Tibial nerve (tissue), 4 donors: Measurements from ENCODE around the gene STXBP2. TPM values are rescaled to one million over a fixed set of nuclear protein-coding genes. Genes with fewer than 3 reads are reported as not detected.

Experiments
- DNase-seq, 2 donors: peaks; one replicate each; pipeline ENCODE4 v3.0.0-alpha.2; 2019; ENCODE audit warnings: low spot score in 2 of 2
- H3K27ac ChIP-seq, 4 donors: fragments of 200-600 bp; sonication (generic) in 3 of 4; one replicate each; pipeline ENCODE4 v1.5.1; 2017 to 2019; ENCODE audit warnings: mild to moderate bottlenecking in 1 of 4
- H3K27me3 ChIP-seq, 2 donors: fragments of 200-600 bp; sonication (generic) in 1 of 2; one replicate each; pipeline versions ENCODE4 v1.5.1 to v1.6.0; 2017 to 2019
- H3K36me3 ChIP-seq, 3 donors: fragments of 200-600 bp; sonication (generic); one replicate each; pipeline ENCODE4 v1.5.1; 2018 to 2019
- H3K4me1 ChIP-seq, 4 donors: fragments of 200-600 bp; sonication (generic) in 3 of 4; one replicate each; pipeline ENCODE4 v1.5.1; 2017 to 2019
- H3K4me3 ChIP-seq, 4 donors: fragments of 200-600 bp; sonication (generic) in 3 of 4; one replicate each; pipeline ENCODE4 v1.5.1; 2017 to 2019; ENCODE audit warnings: mild to moderate bottlenecking in 1 of 4, moderate library complexity in 1 of 4
- H3K9me3 ChIP-seq, 4 donors: fragments of 200-600 bp; sonication (generic) in 3 of 4; one replicate each; pipeline ENCODE4 v1.5.1; 2017 to 2019
- EP300 ChIP-seq, 2 donors: sonication (generic); formaldehyde crosslinking; IDR thresholded peaks; one replicate each; pipeline ENCODE4 v1.6.1; 2017; ENCODE audit warnings: antibody characterized with exemption in 2 of 2, mild to moderate bottlenecking in 1 of 2
- POLR2A ChIP-seq, 2 donors: fragments of 450-650 bp; IDR thresholded peaks; one replicate each; pipeline ENCODE4 v1.6.1; 2017; ENCODE audit warnings: antibody characterized with exemption in 2 of 2, mild to moderate bottlenecking in 2 of 2, moderate library complexity in 2 of 2
- WGBS, 2 donors: methylation state at CpG; one replicate each; pipeline ENCODE4 v1.1.5; 2018; 5-methylcytosine and 5-hydroxymethylcytosine counted together
- total RNA-seq, 4 donors: library from RNA; depleted of rRNA; stranded (reverse); fragments of >200 nt; gene quantifications; one replicate each; pipeline ENCODE4 v1.1.0, GENCODE V29; 2016
- TF ChIP-seq, protein P1 (sequence below), 5 experiments: fragments of 200-600 bp in 3 of 5; fragments of 450-650 bp in 2 of 5; sonication (generic) in 3 of 5; IDR thresholded peaks; one replicate each; pipeline ENCODE4 v1.5.1; 2016 to 2019; ENCODE audit warnings: antibody characterized with exemption in 5 of 5, mild to moderate bottlenecking in 3 of 5, moderate library complexity in 2 of 5

The STXBP2 gene
- total RNA-seq, 4 donors from 2014 or later = 8.7 to 24.0 (median 13.0) TPM

DNA sequence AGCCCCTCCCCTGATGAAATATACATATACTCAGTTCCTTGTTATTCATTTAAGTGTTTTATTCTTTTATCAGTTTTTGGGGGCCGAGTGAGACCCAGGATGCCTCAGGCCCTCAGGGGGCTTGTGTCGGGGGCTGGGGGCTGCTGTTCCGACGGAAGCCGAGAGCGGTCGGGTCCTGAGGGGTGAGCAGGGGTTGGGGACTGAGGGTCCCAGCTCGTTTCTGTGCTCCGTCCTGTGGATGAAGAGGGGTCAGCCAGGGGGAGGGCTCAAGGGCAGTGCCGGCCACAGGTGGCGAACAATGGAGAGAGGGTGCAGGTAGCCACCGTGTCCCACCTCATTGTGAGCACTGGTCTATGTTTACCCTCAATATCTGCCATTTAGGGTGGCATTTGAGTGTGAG lies 5.3 kb upstream of the STXBP2 start:
- no peak for DNase-seq
- 85 to 88% methylated on average over 12 of the region's 12 CpGs for WGBS, 2 donors
- TF ChIP-seq EP300 (IDR thresholded peaks at IDR 0.05) (no peak), POLR2A (IDR thresholded peaks at IDR 0.05) (no peak)
- TF ChIP-seq, protein P1, sequence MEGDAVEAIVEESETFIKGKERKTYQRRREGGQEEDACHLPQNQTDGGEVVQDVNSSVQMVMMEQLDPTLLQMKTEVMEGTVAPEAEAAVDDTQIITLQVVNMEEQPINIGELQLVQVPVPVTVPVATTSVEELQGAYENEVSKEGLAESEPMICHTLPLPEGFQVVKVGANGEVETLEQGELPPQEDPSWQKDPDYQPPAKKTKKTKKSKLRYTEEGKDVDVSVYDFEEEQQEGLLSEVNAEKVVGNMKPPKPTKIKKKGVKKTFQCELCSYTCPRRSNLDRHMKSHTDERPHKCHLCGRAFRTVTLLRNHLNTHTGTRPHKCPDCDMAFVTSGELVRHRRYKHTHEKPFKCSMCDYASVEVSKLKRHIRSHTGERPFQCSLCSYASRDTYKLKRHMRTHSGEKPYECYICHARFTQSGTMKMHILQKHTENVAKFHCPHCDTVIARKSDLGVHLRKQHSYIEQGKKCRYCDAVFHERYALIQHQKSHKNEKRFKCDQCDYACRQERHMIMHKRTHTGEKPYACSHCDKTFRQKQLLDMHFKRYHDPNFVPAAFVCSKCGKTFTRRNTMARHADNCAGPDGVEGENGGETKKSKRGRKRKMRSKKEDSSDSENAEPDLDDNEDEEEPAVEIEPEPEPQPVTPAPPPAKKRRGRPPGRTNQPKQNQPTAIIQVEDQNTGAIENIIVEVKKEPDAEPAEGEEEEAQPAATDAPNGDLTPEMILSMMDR (IDR thresholded peaks at IDR 0.05) = no peak

GRCh38 chr19:7632340-7633203 lies 4.3 kb upstream of the STXBP2 start:
- Histone ChIP-seq H3K9me3 (no peaks in the 10 kb centered on the region), H3K36me3 (peaks cover 0 to 15% (median 0%) of the 10 kb centered on the region in 3 donors), H3K4me3 (no peak overlapping the region), H3K27ac (no peak overlapping the region), H3K27me3 (peaks cover 0 to 13% of the 10 kb centered on the region in 2 donors), H3K4me1 (peaks cover 4 to 39% (median 25%) of the 10 kb centered on the region in 4 donors)
- no peak for TF ChIP-seq EP300 (IDR thresholded peaks at IDR 0.05)
- TF ChIP-seq POLR2A (IDR thresholded peaks at IDR 0.05) = no peak
- TF ChIP-seq, protein P1 (IDR thresholded peaks at IDR 0.05) = no peak
- WGBS, 2 donors = 87 to 90% methylated on average over 35 to 39 of the region's 40 CpGs
- DNase-seq = no peak

More for the DNA sequence above, 5.3 kb upstream of the STXBP2 start:
- Histone ChIP-seq H3K27me3 (peaks cover 0 to 3% of the 10 kb centered on the region in 2 donors), H3K4me1 (peaks cover 4 to 40% (median 25%) of the 10 kb centered on the region in 4 donors), H3K27ac (no peak overlapping the region), H3K9me3 (no peaks in the 10 kb centered on the region), H3K36me3 (peaks cover 0 to 23% (median 0%) of the 10 kb centered on the region in 3 donors), H3K4me3 (no peak overlapping the region)

DNA sequence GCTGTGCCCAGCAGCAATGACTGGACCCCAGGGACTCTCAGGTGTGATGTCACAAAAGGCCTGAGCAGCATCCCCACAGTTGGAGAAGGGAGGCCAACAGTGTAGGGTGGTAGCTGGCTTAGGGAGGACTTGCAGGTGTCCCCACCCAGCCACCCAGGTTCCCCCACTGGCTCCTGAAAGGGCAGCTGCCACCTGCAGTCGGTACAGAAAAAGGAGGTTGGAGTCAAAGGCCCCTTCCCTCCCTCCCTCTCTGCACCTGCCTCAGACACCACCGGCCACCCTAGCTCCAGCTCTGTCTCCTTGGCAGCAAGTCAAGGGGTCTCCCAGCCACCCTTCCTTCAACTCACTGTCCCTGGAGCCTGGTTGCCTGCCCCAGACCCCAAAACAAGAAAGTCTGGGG lies 3.2 kb upstream of the STXBP2 start, which contains the start of gene PCP2:
TSS of gene PCP2 (minus strand) at position 22 of the 400 bp plus-strand sequence. CDS start 262 bp downstream, outside the sequence.
- Histone ChIP-seq H3K27me3 (peaks cover 0 to 25% of the 10 kb centered on the region in 2 donors), H3K9me3 (no peaks in the 10 kb centered on the region), H3K36me3 (peaks cover 0 to 15% (median 0%) of the 10 kb centered on the region in 3 donors), H3K4me3 (no peak within 1 kb of the TSS), H3K27ac (no peak within 1 kb of the TSS), H3K4me1 (peaks cover 4 to 28% (median 13%) of the 10 kb centered on the region in 4 donors)
- DNase-seq = no peak
- no peak for TF ChIP-seq POLR2A (IDR thresholded peaks at IDR 0.05)
- TF ChIP-seq EP300 (IDR thresholded peaks at IDR 0.05) = no peak
- TF ChIP-seq, protein P1 (IDR thresholded peaks at IDR 0.05) = no peak
- WGBS, 2 donors = 29 to 66% methylated on average over 1 to 2 of the region's 2 CpGs

- Histone ChIP-seq H3K4me3 (no peak overlapping the region), H3K9me3 (no peaks in the 10 kb centered on the region), H3K27ac (no peak overlapping the region), H3K4me1 (peaks cover 0 to 19% (median 5%) of the 10 kb centered on the region in 4 donors), H3K27me3 (peaks cover 0 to 31% of the 10 kb centered on the region in 2 donors), H3K36me3 (peaks cover 0 to 15% (median 0%) of the 10 kb centered on the region in 3 donors)
- WGBS, 2 donors = 55 to 56% methylated on average over 6 of the region's 6 CpGs
- TF ChIP-seq EP300 (IDR thresholded peaks at IDR 0.05) (no peak), POLR2A (IDR thresholded peaks at IDR 0.05) (no peak)
- TF ChIP-seq, protein P1 (IDR thresholded peaks at IDR 0.05) = no peak
- no peak for DNase-seq
Measured at GRCh38 chr19:7635670-7636069, 1.2 kb upstream of the STXBP2 start.

DNA sequence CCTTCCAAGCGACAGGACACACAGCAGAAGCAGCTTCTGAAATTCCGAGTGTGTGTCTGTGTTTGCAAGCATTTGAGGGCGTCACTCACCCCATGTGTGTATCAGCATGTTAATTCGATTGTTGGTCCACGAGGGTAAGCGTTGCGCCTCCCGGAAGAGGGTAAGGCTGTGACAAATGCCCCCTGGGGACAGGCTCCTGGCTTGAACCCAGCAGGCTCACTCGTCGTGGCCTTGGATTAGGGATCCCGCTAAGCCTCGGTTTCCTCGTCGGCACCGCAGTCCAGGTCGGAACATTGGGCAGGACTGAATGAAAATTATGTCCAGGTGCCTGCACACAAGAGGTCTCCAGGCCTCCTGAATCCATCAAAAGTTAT lies 606 bp upstream of the STXBP2 start:
- Histone ChIP-seq H3K9me3 (no peaks in the 10 kb centered on the region), H3K4me1 (peaks cover 0 to 12% (median under 1%) of the 10 kb centered on the region in 4 donors), H3K27me3 (peaks cover 0 to 31% of the 10 kb centered on the region in 2 donors), H3K36me3 (peaks cover 0 to 15% (median 0%) of the 10 kb centered on the region in 3 donors), H3K4me3 (peak overlapping the region in 2 of 4 donors; percentile 45 to 57), H3K27ac (peak overlapping the region in 1 of 4 donors; percentile 83)
- WGBS, 2 donors = 57 to 67% methylated on average over 8 to 16 of the region's 16 CpGs
- no peak for DNase-seq
- no peak for TF ChIP-seq POLR2A (IDR thresholded peaks at IDR 0.05)
- no peak for TF ChIP-seq EP300 (IDR thresholded peaks at IDR 0.05)
- TF ChIP-seq, protein P1 (IDR thresholded peaks at IDR 0.05) = no peak
